ENCODE results near the gene NOVA2. TPM values are rescaled to one million over a fixed set of nuclear protein-coding genes. Genes with fewer than 3 reads are reported as not detected.

Gene NOVA2
- total and polyA plus RNA-seq, 10 donors = 0.42 to 12.5 (median 3.7) TPM

DNA sequence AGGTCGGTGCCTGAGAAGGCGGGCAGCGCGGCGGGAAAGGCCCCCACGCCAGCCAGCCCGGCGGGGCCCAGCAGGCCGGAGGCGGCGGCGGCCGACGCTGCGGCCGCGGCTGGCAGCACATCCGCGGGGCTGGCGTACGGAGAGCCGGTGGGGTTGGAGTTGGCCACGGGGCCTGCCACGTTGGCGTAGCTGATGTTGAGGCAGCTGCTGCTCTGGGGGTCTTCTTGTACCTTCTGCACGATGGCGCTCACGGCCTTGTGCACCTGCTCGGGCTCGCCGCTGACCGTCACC is 33.2 kb downstream of the NOVA2 start:
- H3K27me3 ChIP-seq (replicated peaks in 1 of 7) = peaks cover 0 to 57% (median 7%) of the 10 kb centered on the region in 7 donors
- DNase-seq = peak; percentile 48
- intact Hi-C loops (cut with DNase I; ENCODE audit: low total_unique reads) = no loop called here

DNA sequence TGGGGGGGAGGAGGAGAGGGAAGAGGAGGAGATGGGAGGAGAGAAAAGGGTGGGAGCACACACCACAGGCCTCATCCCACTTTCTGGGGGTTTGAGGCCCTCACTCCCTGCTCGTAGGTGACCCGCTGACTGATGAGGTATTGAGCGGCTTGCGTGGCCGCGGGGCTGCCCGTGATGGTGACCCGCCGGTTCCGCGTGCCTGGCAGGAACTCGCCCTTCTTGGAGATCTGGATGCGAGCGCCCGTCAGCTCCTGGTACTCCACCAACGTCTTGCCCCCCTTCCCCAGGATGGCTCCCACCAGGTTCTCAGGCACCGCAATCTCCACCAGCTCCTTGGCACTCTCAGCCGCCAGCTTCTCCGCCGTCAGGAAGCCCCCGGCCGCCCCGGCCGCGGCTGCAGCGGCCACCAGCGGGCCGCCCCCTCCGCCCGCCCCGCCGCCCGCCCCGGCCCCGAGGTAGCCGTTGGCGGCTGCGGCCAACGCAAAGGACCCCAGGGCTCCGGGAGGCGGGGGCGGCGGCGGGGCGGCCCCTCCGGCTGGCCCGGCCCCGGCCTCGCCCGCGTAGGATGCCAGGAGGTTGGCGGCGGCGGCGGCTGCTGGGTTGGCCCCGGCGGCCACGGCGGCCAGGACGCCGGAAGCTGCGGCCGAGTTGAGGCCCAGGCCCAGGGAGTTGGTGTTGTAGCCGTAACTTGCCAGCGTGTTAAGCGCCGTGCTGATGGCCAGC is 33.7 kb downstream of the NOVA2 start:
- Histone ChIP-seq H3K27ac (no peak overlapping the region), H3K9me3 (peaks cover 0 to 4% (median 0%) of the 10 kb centered on the region in 8 donors), H3K27me3 (replicated peaks in 1 of 7) (peaks cover 0 to 62% (median 8%) of the 10 kb centered on the region in 7 donors), H3K4me1 (no peaks in the 10 kb centered on the region), H3K4me3 (no peak overlapping the region), H3K36me3 (peaks cover 0 to 4% (median 0%) of the 10 kb centered on the region in 6 donors)
- WGBS, 5 donors = 36 to 74% (median 51%) methylated on average over 34 to 67 of the region's 67 CpGs
- TF ChIP-seq POLR2AphosphoS5 (IDR thresholded peaks at IDR 0.05) (no peak), POLR2A (IDR thresholded peaks at IDR 0.05) (no peak)
- TF ChIP-seq, protein P1, sequence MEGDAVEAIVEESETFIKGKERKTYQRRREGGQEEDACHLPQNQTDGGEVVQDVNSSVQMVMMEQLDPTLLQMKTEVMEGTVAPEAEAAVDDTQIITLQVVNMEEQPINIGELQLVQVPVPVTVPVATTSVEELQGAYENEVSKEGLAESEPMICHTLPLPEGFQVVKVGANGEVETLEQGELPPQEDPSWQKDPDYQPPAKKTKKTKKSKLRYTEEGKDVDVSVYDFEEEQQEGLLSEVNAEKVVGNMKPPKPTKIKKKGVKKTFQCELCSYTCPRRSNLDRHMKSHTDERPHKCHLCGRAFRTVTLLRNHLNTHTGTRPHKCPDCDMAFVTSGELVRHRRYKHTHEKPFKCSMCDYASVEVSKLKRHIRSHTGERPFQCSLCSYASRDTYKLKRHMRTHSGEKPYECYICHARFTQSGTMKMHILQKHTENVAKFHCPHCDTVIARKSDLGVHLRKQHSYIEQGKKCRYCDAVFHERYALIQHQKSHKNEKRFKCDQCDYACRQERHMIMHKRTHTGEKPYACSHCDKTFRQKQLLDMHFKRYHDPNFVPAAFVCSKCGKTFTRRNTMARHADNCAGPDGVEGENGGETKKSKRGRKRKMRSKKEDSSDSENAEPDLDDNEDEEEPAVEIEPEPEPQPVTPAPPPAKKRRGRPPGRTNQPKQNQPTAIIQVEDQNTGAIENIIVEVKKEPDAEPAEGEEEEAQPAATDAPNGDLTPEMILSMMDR (IDR thresholded peaks at IDR 0.05 in 8 of 11, conservative IDR thresholded peaks at IDR 0.05 in 3 of 11) = no peak
- peak; percentile 44 for DNase-seq
- intact Hi-C loops (cut with DNase I; ENCODE audit: low total_unique reads) = no loop called here

More for the DNA sequence above, 33.2 kb downstream of the NOVA2 start:
- Histone ChIP-seq H3K4me3 (no peak overlapping the region), H3K9me3 (peaks cover 0 to 4% (median 0%) of the 10 kb centered on the region in 8 donors), H3K36me3 (peaks cover 0 to 4% (median 0%) of the 10 kb centered on the region in 6 donors), H3K27ac (no peak overlapping the region), H3K4me1 (no peaks in the 10 kb centered on the region)
- TF ChIP-seq, protein P1 (IDR thresholded peaks at IDR 0.05 in 8 of 11, conservative IDR thresholded peaks at IDR 0.05 in 3 of 11) = no peak
- TF ChIP-seq POLR2A (IDR thresholded peaks at IDR 0.05) = no peak
- no peak for TF ChIP-seq POLR2AphosphoS5 (IDR thresholded peaks at IDR 0.05)
- WGBS, 5 donors = 62 to 75% (median 72%) methylated on average over 21 to 32 of the region's 32 CpGs; no CpG with 5 or more reads in 1 of the 5 donors

DNA sequence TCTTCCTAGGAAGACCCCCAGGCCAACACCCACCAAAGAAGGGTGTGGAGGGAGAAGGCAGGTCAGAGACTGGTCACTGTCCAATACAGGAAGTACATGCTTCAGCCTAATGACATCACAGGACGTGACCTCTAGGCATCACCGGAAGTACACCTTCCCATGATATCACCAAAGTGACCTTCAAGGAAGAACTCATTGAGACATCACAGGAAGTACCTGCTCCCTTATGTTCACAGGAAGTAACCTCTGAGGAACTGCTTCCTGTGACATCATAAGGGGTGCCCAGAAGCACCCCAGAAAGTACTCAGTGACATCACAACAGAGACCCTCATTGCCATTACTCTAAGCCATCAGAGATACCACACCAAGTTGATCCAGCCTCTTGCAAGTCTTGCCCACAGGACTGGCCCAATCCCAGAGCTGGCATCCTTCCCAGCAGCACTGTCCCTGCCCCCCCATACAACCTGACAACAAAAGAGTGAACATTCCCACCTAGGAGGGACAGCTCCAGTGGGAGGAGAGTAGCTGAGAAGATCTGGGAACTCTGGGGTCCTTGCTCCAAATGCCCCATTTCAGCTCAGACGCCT is 34.8 kb downstream of the NOVA2 start:
- Histone ChIP-seq H3K27ac (no peak overlapping the region), H3K9me3 (peaks cover 0 to 4% (median 0%) of the 10 kb centered on the region in 8 donors), H3K27me3 (replicated peaks in 1 of 7) (peaks cover 0 to 70% (median 10%) of the 10 kb centered on the region in 7 donors), H3K4me3 (no peak overlapping the region), H3K36me3 (peaks cover 0 to 4% (median 0%) of the 10 kb centered on the region in 6 donors), H3K4me1 (no peaks in the 10 kb centered on the region)
- intact Hi-C loops (cut with DNase I; ENCODE audit: low total_unique reads) = no loop called here
- peak; percentile 15 for DNase-seq
- 48 to 75% (median 71%) methylated on average over 2 to 3 of the region's 3 CpGs for WGBS, 5 donors
- TF ChIP-seq, protein P1 (IDR thresholded peaks at IDR 0.05 in 8 of 11, conservative IDR thresholded peaks at IDR 0.05 in 3 of 11) = no peak
- TF ChIP-seq POLR2A (IDR thresholded peaks at IDR 0.05) = no peak

DNA sequence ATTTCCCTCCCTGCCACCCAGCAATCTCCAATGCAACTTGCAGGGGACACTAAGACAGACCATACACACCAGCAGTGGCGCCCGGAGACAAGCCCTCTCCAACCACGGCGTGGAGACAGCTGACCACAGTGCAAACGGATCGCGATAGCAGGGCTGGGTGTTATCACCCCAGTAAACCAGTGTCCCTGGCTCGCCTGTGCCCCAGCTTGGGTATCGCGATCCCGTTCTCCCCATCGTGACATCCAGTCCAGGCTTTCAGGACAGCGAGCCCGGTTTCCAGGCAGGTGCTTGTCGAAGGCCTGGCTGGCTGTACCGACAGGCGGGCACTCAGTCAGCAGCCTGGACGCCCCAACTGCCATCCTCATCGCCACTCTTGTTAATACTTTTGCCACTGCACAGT is 38.4 kb downstream of the NOVA2 start:
- Histone ChIP-seq H3K27me3 (replicated peaks in 1 of 7) (peaks cover 0 to 93% (median 10%) of the 10 kb centered on the region in 7 donors), H3K4me1 (no peaks in the 10 kb centered on the region), H3K27ac (no peak overlapping the region), H3K4me3 (no peak overlapping the region), H3K9me3 (peaks cover 0 to 4% (median 0%) of the 10 kb centered on the region in 8 donors), H3K36me3 (no peaks in the 10 kb centered on the region)
- intact Hi-C loops (cut with DNase I; ENCODE audit: low total_unique reads) = no loop called here
- peak; percentile 48 for DNase-seq
- WGBS, 5 donors = 78 to 88% (median 80%) methylated on average over 19 of the region's 19 CpGs
- TF ChIP-seq POLR2AphosphoS5 (IDR thresholded peaks at IDR 0.05) (no peak), POLR2A (IDR thresholded peaks at IDR 0.05) (no peak)
- TF ChIP-seq, protein P1 (IDR thresholded peaks at IDR 0.05 in 8 of 11, conservative IDR thresholded peaks at IDR 0.05 in 3 of 11) = no peak
